Measurements from ENCODE around the gene C16orf90.

The C16orf90 gene

GRCh38 chr16:3461151-3461550, 34.1 kb downstream of the C16orf90 start:
- no peak for DNase-seq (ENCODE audit: low read depth)

DNA sequence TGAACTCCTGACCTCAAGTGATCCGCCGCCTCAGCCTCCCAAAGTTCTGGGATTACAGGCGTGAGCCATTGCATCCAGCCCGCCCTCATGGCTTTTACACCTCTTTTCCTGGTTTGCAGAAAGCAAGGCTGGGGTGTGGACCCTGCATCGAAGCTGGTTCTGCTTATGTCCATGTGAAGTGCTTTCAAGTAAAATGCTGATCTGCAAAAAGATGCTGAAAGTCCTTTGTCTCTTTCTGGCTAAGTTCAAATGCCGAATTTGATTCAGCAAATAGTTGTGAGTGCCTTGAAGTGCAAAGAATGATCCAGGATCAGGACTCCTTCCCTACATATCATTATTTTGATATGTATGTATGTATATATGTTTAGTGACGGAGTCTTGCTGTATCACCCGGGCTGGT, 34.7 kb downstream of the C16orf90 start:
- no peak for DNase-seq (ENCODE audit: low read depth)

- no peak for DNase-seq (ENCODE audit: low read depth)
Observed at GRCh38 chr16:3460121-3460520, 35.2 kb downstream of the C16orf90 start.

DNA sequence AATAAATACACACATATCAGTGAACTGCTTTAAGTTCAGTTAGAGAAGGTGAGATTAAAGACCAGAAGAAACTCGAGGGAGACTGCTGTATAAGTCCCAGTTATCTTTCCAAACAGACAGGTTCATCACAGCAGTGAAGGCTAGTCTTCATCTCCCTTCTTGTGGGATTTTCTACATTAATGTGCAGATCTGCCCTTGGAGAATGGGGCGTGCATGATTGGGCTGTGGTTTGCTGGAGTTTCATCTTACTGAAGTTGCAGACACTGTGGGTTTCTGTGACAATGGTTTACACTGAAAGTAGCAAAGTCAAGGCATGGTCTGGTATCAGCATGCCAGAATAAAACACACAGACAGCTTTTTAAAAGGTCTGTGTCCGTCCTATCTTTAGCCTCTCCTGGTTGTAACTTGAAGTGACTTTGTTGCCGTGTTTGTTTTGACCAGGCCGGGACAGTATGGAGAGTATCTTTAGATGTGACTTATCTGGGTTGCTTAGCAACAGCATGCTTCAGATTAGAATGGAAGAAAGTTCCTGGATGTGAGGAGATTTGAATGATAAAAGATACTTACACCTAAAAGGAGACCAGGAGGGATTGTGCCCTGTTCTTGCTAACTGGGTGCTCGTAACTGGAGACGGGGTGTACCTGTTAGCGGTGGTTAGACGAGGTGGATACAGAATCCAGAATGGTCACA, 35.7 kb downstream of the C16orf90 start:
- no peak for DNase-seq (ENCODE audit: low read depth)

- DNase-seq (ENCODE audit: low read depth): no peak
Observed at GRCh38 chr16:3458852-3459361, 36.4 kb downstream of the C16orf90 start.

- DNase-seq (ENCODE audit: low read depth): no peak
Observed at GRCh38 chr16:3458278-3458851, 36.9 kb downstream of the C16orf90 start.

DNA sequence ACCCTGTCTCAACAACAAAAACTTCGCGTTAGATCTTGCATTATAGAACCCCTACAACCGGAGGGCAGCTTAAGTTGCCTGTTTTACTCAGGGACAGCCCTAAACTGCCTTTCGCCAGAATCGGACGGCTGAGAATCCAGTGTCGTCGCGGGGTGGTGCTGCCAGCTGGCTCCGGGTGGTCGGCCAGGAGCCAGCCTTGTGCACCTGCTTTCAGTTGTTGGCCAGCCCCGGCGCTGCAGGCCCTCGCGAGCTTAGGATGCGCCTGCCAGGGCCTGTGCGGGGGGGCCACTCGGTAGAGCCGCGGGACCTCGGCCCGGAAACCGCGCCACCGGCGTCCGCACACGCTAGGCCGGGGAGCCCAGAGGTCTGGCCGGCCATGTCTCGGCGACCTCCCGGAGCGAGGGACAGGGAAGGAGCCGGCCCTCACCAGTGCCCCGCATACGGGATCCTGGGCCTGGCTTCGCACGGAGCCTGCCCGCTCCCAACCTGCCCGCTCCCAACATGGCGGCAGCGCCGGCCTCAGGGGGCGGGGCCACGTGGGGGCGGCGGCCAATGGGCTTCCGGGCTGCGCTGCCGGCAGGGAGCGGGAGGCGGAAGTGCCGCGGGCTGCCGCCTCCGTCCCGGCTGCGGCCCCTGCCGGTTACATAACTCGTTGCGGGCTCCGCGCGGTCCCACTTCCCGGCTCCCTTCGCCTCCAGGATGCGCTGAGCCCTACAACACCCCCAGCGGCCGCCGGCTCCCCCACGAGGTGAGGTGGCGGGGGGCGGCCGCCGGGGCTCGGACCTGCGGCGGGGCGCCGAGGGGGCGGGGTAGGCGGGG, 37.6 kb downstream of the C16orf90 start:
- DNase-seq (ENCODE audit: low read depth): peak; percentile 79

DNA sequence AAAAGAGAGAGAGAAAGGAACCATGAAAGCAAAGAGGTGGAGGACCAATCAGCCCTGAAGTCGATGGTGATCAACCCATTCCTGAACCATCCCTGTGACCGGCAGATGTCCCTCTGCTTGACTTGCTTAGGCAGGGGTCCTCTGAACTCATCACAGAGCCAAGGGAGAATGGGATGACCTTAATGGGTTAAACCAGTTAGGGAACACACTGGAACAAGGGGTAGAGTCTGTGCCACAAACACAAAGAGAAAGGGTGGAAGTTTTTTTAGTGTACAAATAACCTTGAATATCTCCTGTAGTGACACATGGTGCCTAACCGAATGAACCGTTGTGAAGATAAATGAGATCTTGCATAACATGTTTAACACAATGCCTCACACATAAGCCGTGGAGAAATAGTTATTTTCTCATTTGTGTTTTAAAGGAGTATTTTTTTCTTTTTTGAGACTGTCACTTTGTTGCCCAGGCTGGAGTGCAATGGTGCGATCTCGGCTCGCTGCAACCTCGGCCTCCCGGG, 40.6 kb downstream of the C16orf90 start:
- no peak for DNase-seq (ENCODE audit: low read depth)

- DNase-seq (ENCODE audit: low read depth): no peak
Observed at GRCh38 chr16:3454093-3454492, 41.2 kb downstream of the C16orf90 start.

DNA sequence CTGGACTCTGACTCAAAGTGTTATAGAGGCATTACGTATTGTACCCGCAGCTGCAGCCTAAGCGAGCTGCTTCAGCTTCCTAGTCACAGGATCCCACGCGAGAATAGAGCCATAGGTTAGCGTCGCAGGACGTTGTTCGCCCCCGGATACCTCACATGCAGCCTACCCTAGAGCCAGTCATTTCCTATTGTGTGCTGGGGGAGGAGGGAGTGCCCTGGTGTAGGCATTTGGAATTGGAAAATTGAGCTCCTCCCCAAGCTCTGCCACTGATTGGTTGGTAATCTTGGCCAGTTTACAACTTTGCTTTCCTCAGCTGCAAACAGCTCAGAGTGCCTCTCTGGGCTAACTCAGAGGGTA, 51.3 kb downstream of the C16orf90 start:
- DNase-seq (ENCODE audit: low read depth): no peak
